Mammary epithelial cell (primary cell): ENCODE data around the gene TERB1.

Experiments
- EZH2 ChIP-seq: IDR thresholded peaks from 2 replicates; pipeline ENCODE4 v1.6.1; 2012; ENCODE audit warnings: low read length, inconsistent platforms, borderline replicate concordance
- TF ChIP-seq, protein P1 (sequence below), 2 donors: IDR thresholded peaks in 1 of 2; conservative IDR thresholded peaks in 1 of 2; 2 replicates each; pipeline ENCODE4 v1.5.1; 2011 to 2012; ENCODE audit warnings: inconsistent platforms in 2 of 2, low read length in 2 of 2, mild to moderate bottlenecking in 2 of 2, control low read depth in 1 of 2, low read depth in 1 of 2; ENCODE audit not compliant: insufficient read depth in 1 of 2; ENCODE audit errors: extremely low read depth in 1 of 2

DNA sequence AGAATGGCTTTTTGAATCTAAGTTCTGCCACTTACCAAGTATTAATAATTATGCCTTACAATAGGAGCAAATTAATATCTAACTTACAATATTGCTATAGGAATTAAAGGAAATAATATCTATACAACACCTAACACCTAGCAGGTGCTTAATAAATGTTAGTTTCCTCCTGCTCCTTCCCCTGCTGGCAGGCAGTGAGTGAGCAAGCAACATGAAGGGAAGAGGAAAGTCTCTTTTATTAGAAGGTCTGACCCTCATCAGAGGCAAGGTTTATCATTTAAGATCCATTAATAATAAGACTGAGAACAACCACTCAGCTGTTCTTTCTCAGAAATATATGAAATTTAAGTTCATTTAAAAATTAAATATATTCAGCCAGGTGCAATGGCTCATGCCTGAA lies 43.3 kb downstream of the TERB1 start:
- TF ChIP-seq, protein P1, sequence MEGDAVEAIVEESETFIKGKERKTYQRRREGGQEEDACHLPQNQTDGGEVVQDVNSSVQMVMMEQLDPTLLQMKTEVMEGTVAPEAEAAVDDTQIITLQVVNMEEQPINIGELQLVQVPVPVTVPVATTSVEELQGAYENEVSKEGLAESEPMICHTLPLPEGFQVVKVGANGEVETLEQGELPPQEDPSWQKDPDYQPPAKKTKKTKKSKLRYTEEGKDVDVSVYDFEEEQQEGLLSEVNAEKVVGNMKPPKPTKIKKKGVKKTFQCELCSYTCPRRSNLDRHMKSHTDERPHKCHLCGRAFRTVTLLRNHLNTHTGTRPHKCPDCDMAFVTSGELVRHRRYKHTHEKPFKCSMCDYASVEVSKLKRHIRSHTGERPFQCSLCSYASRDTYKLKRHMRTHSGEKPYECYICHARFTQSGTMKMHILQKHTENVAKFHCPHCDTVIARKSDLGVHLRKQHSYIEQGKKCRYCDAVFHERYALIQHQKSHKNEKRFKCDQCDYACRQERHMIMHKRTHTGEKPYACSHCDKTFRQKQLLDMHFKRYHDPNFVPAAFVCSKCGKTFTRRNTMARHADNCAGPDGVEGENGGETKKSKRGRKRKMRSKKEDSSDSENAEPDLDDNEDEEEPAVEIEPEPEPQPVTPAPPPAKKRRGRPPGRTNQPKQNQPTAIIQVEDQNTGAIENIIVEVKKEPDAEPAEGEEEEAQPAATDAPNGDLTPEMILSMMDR (conservative IDR thresholded peaks at IDR 0.05 in 1 of 2, IDR thresholded peaks at IDR 0.05 in 1 of 2; ENCODE audit: extremely low read depth in 1 of 2, insufficient read depth in 1 of 2, low read depth in 1 of 2, low read length in 2 of 2): no peak
- TF ChIP-seq EZH2: no peak
